ENCODE data around the gene CAV1.

The CAV1 gene

DNA sequence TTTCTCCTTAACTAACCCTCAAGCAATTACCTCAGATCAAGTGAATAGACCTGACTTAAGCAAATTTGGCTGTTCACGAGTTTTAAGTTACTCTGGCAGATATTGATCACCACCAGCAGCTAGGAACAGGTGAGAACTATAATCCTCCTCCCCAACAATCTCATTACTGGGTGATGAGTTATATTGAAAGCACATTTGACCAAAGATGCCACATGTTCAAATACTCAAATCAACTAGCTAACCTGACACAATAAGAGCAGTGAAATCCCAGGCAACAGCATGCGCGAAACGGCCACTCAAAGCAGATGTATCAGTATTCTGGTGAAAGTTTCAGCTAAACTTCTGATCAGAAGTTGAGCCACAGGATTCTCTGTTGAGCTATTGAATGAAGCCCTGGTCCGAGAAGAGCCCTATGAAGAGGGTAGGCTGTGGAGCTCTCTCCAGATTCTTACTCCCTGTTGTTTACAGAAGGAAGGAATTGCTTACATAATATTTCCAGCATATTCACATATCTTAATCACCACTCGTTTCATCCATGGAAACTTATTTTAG, 52.6 kb downstream of the CAV1 start:
- Histone ChIP-seq H3K4me1 (ENCODE audit: control insufficient read depth in 2 of 2, insufficient read depth in 2 of 2, low read length in 2 of 2) (peaks cover 5 to 6% of the 10 kb centered on the region in 2 donors), H3K9me3 (ENCODE audit: control insufficient read depth in 2 of 2, low read length in 2 of 2) (no peaks in the 10 kb centered on the region), H3K27ac (ENCODE audit: low read depth in 2 of 2, low read length in 2 of 2) (no peak overlapping the region), H3K27me3 (ENCODE audit: control insufficient read depth in 2 of 2, insufficient read depth in 2 of 2, low read length in 2 of 2) (no peaks in the 10 kb centered on the region), H3K9ac (ENCODE audit: low read depth in 1 of 2, low read length in 2 of 2) (no peak overlapping the region), H3K4me3 (ENCODE audit: low read length in 2 of 2) (no peak overlapping the region), H3K36me3 (ENCODE audit: control insufficient read depth in 2 of 2, insufficient read depth in 2 of 2, low read length in 2 of 2) (no peaks in the 10 kb centered on the region)

DNA sequence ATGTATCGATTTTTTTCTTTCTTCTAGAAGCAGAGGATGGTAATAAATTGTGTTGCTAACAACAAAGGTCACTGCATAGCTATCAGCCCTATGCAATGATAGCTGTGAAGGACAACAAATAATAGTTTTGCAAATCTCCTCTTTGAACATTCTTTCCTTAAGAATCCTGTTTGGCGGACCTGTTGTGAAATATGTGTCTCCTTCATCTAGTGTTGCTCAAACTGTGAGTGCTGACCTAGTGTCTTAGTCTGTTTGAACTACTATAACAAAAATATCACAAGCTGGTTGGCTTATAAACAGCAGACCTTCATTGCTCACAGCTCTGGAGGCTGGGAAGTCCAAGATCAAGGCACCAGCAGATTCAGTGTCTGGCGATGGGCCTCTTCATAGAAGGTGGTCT, 53.7 kb downstream of the CAV1 start:
- H3K4me3 ChIP-seq (ENCODE audit: low read length in 2 of 2), result no peak overlapping the region

DNA sequence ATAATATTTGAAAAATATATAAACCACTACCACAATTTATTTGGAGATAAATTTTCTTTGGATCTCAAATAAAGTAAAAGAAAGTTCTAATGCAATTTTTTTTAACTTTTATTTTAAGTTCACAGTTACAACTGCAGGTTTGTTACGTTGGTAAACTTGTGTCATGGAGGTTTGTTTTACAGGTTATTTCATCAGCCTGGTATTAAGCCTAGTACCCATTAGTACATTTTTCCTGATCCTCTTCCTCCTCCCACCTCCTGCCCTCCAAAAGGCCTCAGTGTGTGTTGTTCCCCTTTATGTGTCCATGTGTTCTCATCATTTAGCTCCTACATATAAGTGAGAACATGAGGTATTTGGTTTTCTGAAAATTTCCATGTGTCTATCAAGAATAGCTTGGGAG, 54.5 kb downstream of the CAV1 start:
- no peak overlapping the region for H3K27ac ChIP-seq (ENCODE audit: low read depth in 2 of 2, low read length in 2 of 2)
- no peaks in the 10 kb centered on the region for H3K9me3 ChIP-seq (ENCODE audit: control insufficient read depth in 2 of 2, low read length in 2 of 2)
- H3K4me1 ChIP-seq (ENCODE audit: control insufficient read depth in 2 of 2, insufficient read depth in 2 of 2, low read length in 2 of 2), result no peaks in the 10 kb centered on the region
- no peaks in the 10 kb centered on the region for H3K36me3 ChIP-seq (ENCODE audit: control insufficient read depth in 2 of 2, insufficient read depth in 2 of 2, low read length in 2 of 2)
- H3K27me3 ChIP-seq (ENCODE audit: control insufficient read depth in 2 of 2, insufficient read depth in 2 of 2, low read length in 2 of 2), result no peaks in the 10 kb centered on the region
- no peak overlapping the region for H3K9ac ChIP-seq (ENCODE audit: low read depth in 1 of 2, low read length in 2 of 2)
- H3K4me3 ChIP-seq (ENCODE audit: low read length in 2 of 2), result no peak overlapping the region

More for the DNA sequence above, 53.7 kb downstream of the CAV1 start:
- peaks cover 5 to 6% of the 10 kb centered on the region in 2 donors for H3K4me1 ChIP-seq (ENCODE audit: control insufficient read depth in 2 of 2, insufficient read depth in 2 of 2, low read length in 2 of 2)
- H3K36me3 ChIP-seq (ENCODE audit: control insufficient read depth in 2 of 2, insufficient read depth in 2 of 2, low read length in 2 of 2), result no peaks in the 10 kb centered on the region
- no peak overlapping the region for H3K9ac ChIP-seq (ENCODE audit: low read depth in 1 of 2, low read length in 2 of 2)
- no peaks in the 10 kb centered on the region for H3K27me3 ChIP-seq (ENCODE audit: control insufficient read depth in 2 of 2, insufficient read depth in 2 of 2, low read length in 2 of 2)
- H3K27ac ChIP-seq (ENCODE audit: low read depth in 2 of 2, low read length in 2 of 2), result no peak overlapping the region
- H3K9me3 ChIP-seq (ENCODE audit: control insufficient read depth in 2 of 2, low read length in 2 of 2), result no peaks in the 10 kb centered on the region

DNA sequence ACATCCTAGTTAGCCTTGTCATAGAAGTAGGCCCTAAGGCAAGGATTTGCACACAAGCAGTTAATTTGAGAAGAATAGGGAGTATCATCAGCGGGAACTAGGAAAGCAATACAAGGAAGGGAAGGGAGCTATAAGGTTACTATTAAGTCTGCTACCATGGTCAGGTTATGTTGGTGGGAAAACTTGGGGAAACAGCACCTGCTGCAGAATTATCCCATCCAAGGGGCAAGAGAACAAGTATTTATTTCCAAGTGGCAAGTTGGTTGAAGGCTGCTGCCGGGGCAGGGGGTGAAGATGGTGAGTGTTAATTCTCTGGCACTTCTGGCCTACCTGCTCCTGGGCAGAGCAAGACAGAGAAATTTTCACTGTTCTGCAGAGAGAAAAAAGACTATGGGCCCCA, 55.0 kb downstream of the CAV1 start:
- H3K4me3 ChIP-seq (ENCODE audit: low read length in 2 of 2), result no peak overlapping the region
- no peaks in the 10 kb centered on the region for H3K27me3 ChIP-seq (ENCODE audit: control insufficient read depth in 2 of 2, insufficient read depth in 2 of 2, low read length in 2 of 2)
- H3K36me3 ChIP-seq (ENCODE audit: control insufficient read depth in 2 of 2, insufficient read depth in 2 of 2, low read length in 2 of 2), result no peaks in the 10 kb centered on the region
- no peaks in the 10 kb centered on the region for H3K4me1 ChIP-seq (ENCODE audit: control insufficient read depth in 2 of 2, insufficient read depth in 2 of 2, low read length in 2 of 2)
- H3K9me3 ChIP-seq (ENCODE audit: control insufficient read depth in 2 of 2, low read length in 2 of 2), result no peaks in the 10 kb centered on the region
- H3K27ac ChIP-seq (ENCODE audit: low read depth in 2 of 2, low read length in 2 of 2), result no peak overlapping the region
- H3K9ac ChIP-seq (ENCODE audit: low read depth in 1 of 2, low read length in 2 of 2), result no peak overlapping the region

DNA sequence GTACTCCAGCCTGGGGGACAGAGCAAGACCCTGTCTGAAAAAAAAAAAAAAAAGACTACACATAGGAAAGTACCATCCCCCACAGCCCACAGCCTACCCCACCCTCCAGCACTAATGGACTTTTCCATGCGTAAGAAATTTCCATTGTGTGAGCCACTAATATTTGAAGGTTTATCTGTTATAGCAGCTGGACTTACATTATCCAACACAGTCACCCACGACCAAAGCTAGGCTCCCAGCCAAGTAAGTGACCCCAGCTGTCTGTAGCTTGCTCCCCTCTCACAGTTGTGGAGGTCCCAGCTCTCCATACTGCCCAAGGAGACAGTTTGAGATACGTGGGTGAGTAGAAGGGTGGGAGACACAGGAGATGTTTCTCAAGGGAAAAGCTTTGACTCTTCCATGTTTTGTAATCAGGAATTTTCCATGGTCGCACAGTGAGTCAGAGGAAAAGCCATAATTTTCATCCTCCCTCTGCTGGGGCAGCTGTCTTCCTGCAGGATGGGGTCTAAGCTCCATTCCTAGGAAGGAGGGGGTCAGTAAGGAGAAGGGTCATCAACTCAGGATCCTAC, 57.4 kb downstream of the CAV1 start:
- H3K36me3 ChIP-seq (ENCODE audit: control insufficient read depth in 2 of 2, insufficient read depth in 2 of 2, low read length in 2 of 2), result no peaks in the 10 kb centered on the region
- H3K4me3 ChIP-seq (ENCODE audit: low read length in 2 of 2), result no peak overlapping the region
- no peaks in the 10 kb centered on the region for H3K9me3 ChIP-seq (ENCODE audit: control insufficient read depth in 2 of 2, low read length in 2 of 2)
- H3K27ac ChIP-seq (ENCODE audit: low read depth in 2 of 2, low read length in 2 of 2), result no peak overlapping the region
- no peaks in the 10 kb centered on the region for H3K27me3 ChIP-seq (ENCODE audit: control insufficient read depth in 2 of 2, insufficient read depth in 2 of 2, low read length in 2 of 2)
- peaks cover 3 to 4% of the 10 kb centered on the region in 2 donors for H3K4me1 ChIP-seq (ENCODE audit: control insufficient read depth in 2 of 2, insufficient read depth in 2 of 2, low read length in 2 of 2)
- H3K9ac ChIP-seq (ENCODE audit: low read depth in 1 of 2, low read length in 2 of 2), result no peak overlapping the region

DNA sequence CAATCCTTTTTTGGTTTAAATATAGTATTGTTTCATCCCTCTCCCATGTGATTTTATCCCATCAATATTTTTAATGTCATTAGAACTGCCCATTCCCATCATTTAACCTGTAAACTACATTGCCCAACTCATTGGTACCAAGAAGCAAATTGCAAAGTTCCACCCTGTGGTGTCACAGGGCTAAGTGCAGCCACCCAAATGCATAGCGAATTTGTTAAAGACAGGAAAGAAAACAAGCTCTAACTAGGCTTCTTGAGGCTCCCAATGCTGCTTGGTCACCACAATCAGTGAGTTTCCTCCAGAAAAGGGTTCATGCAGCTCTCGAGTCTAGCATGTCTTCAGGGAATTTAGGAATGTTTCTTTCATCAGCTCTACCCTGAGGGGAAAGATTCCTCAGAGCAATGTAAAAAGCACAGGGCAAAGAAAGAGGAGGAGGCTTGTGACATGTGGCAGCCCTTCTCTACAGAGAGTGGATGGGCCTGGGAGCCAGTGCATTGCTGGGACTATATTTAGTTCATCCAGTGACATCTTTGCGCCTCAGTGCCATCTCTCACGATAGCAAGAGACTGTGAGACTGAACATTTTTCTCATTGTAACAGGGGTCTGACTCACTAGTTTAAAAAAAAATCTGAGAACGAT, 58.1 kb downstream of the CAV1 start:
- H3K27me3 ChIP-seq (ENCODE audit: control insufficient read depth in 2 of 2, insufficient read depth in 2 of 2, low read length in 2 of 2), result no peaks in the 10 kb centered on the region
- peak overlapping the region in 1 of 2 donors; percentile 31 for H3K27ac ChIP-seq (ENCODE audit: low read depth in 2 of 2, low read length in 2 of 2)
- peak overlapping the region in 1 of 2 donors; percentile 18 for H3K9ac ChIP-seq (ENCODE audit: low read depth in 1 of 2, low read length in 2 of 2)
- H3K9me3 ChIP-seq (ENCODE audit: control insufficient read depth in 2 of 2, low read length in 2 of 2), result no peaks in the 10 kb centered on the region
- H3K4me1 ChIP-seq (ENCODE audit: control insufficient read depth in 2 of 2, insufficient read depth in 2 of 2, low read length in 2 of 2), result peaks cover 3 to 4% of the 10 kb centered on the region in 2 donors
- no peaks in the 10 kb centered on the region for H3K36me3 ChIP-seq (ENCODE audit: control insufficient read depth in 2 of 2, insufficient read depth in 2 of 2, low read length in 2 of 2)
- H3K4me3 ChIP-seq (ENCODE audit: low read length in 2 of 2), result no peak overlapping the region

DNA sequence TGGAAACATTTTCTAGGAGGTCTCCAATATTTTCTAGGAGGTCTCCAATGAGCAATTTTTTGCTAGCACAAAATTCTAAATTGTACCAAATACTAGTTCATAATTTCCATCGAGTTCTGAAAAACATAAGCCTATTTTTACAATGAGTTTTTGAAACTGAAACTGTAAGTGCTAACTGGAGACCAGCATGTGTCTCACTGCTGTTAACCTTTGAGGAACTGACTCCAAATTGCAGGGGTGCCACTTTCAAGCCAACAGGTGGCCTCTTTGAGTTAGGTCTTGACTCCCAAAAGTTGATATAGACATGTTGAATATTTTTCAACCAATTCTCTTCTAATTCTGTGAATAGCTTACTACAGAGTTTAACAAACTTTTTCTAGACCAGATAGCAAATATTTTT, 58.8 kb downstream of the CAV1 start:
- Histone ChIP-seq H3K36me3 (ENCODE audit: control insufficient read depth in 2 of 2, insufficient read depth in 2 of 2, low read length in 2 of 2) (no peaks in the 10 kb centered on the region), H3K9ac (ENCODE audit: low read depth in 1 of 2, low read length in 2 of 2) (no peak overlapping the region), H3K4me1 (ENCODE audit: control insufficient read depth in 2 of 2, insufficient read depth in 2 of 2, low read length in 2 of 2) (peaks cover 3 to 4% of the 10 kb centered on the region in 2 donors), H3K27me3 (ENCODE audit: control insufficient read depth in 2 of 2, insufficient read depth in 2 of 2, low read length in 2 of 2) (no peaks in the 10 kb centered on the region), H3K4me3 (ENCODE audit: low read length in 2 of 2) (peak overlapping the region in 1 of 2 donors; percentile 42), H3K27ac (ENCODE audit: low read depth in 2 of 2, low read length in 2 of 2) (peak overlapping the region in 1 of 2 donors; percentile 31), H3K9me3 (ENCODE audit: control insufficient read depth in 2 of 2, low read length in 2 of 2) (no peaks in the 10 kb centered on the region)

DNA sequence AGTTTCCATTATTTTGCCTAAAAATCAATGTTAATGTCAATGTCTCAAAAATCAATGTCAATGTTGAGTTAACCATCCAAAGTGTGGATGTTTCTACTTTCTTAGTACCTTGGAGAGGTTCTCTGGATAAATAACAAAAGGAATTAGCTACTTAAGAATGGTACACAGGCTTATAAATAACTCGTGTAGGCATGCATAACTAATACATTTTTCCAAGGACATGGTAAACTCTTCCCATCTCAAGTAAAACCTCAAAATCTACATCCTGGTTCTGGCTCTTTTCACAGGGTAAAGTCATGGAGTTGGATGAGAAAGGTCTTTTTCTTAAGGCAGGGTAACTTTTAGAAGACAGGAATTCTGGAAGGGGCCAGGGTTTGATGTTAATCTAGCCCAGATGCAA, 59.9 kb downstream of the CAV1 start:
- H3K27ac ChIP-seq (ENCODE audit: low read depth in 2 of 2, low read length in 2 of 2), result no peak overlapping the region
- H3K36me3 ChIP-seq (ENCODE audit: control insufficient read depth in 2 of 2, insufficient read depth in 2 of 2, low read length in 2 of 2), result no peaks in the 10 kb centered on the region
- H3K9ac ChIP-seq (ENCODE audit: low read depth in 1 of 2, low read length in 2 of 2), result no peak overlapping the region
- no peaks in the 10 kb centered on the region for H3K27me3 ChIP-seq (ENCODE audit: control insufficient read depth in 2 of 2, insufficient read depth in 2 of 2, low read length in 2 of 2)
- H3K4me3 ChIP-seq (ENCODE audit: low read length in 2 of 2), result no peak overlapping the region
- peaks cover 3 to 4% of the 10 kb centered on the region in 2 donors for H3K4me1 ChIP-seq (ENCODE audit: control insufficient read depth in 2 of 2, insufficient read depth in 2 of 2, low read length in 2 of 2)
- H3K9me3 ChIP-seq (ENCODE audit: control insufficient read depth in 2 of 2, low read length in 2 of 2), result no peaks in the 10 kb centered on the region

DNA sequence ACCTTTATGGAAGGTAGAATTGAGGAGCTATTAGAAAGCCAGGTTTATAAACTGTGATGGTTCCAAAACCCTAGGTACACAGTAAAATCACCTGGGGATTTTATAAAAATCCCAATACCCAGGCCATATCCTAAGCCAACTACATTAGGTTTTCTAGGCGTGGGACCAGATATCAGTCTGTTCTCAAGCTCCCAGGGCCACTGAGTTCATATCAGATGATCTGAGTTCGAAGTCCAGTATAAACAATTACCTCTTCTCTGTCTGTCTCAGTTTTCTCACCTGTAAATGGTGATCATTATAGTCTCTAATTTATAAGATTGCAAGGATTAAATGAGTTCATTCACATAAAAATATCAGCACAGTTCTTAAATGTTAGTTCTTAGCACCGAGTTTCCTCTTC, 60.6 kb downstream of the CAV1 start:
- H3K4me1 ChIP-seq (ENCODE audit: control insufficient read depth in 2 of 2, insufficient read depth in 2 of 2, low read length in 2 of 2), result peaks cover 3 to 4% of the 10 kb centered on the region in 2 donors
- no peaks in the 10 kb centered on the region for H3K9me3 ChIP-seq (ENCODE audit: control insufficient read depth in 2 of 2, low read length in 2 of 2)
- H3K27ac ChIP-seq (ENCODE audit: low read depth in 2 of 2, low read length in 2 of 2), result no peak overlapping the region
- H3K36me3 ChIP-seq (ENCODE audit: control insufficient read depth in 2 of 2, insufficient read depth in 2 of 2, low read length in 2 of 2), result no peaks in the 10 kb centered on the region
- H3K27me3 ChIP-seq (ENCODE audit: control insufficient read depth in 2 of 2, insufficient read depth in 2 of 2, low read length in 2 of 2), result no peaks in the 10 kb centered on the region
- no peak overlapping the region for H3K4me3 ChIP-seq (ENCODE audit: low read length in 2 of 2)
- no peak overlapping the region for H3K9ac ChIP-seq (ENCODE audit: low read depth in 1 of 2, low read length in 2 of 2)

DNA sequence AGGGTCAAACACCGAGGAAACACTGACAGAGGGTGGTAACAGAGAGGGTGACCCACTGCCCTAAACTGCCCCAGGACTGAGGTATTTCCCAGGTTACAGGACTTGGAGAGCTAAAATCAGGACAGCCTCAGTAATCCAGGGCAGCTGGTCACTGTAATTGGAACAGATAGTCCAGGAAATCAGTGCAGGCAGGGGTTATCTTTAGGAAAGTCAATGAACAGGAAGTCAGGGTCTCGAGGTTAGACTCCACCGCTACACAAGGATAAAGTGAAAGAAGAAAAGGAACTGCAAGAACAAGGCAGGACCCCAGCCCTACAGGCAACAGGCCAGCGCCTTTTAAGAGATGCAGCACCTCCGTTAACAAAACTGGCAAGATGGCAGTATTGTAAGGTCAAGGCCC, 61.1 kb downstream of the CAV1 start:
- Histone ChIP-seq H3K9ac (ENCODE audit: low read depth in 1 of 2, low read length in 2 of 2) (no peak overlapping the region), H3K36me3 (ENCODE audit: control insufficient read depth in 2 of 2, insufficient read depth in 2 of 2, low read length in 2 of 2) (no peaks in the 10 kb centered on the region), H3K4me1 (ENCODE audit: control insufficient read depth in 2 of 2, insufficient read depth in 2 of 2, low read length in 2 of 2) (peaks cover 3 to 4% of the 10 kb centered on the region in 2 donors), H3K27ac (ENCODE audit: low read depth in 2 of 2, low read length in 2 of 2) (no peak overlapping the region), H3K27me3 (ENCODE audit: control insufficient read depth in 2 of 2, insufficient read depth in 2 of 2, low read length in 2 of 2) (no peaks in the 10 kb centered on the region), H3K4me3 (ENCODE audit: low read length in 2 of 2) (no peak overlapping the region), H3K9me3 (ENCODE audit: control insufficient read depth in 2 of 2, low read length in 2 of 2) (no peaks in the 10 kb centered on the region)

Data from mucosa of rectum (tissue), 2 donors.